Common myeloid progenitor, CD34-positive (primary cell): Measurements from ENCODE around the gene MYOM3.

Experiments
- CTCF ChIA-PET: fragments of 350-600 bp; sonication (Branson Sonifier 250); formaldehyde crosslinking; loops from one replicate; lab custom pipeline; 2021; ENCODE audit warnings: antibody characterized with exemption; lab: Charles Lee
- POLR2A ChIA-PET: fragments of 350-600 bp; sonication (Branson Sonifier 250); formaldehyde crosslinking; loops from one replicate; lab custom pipeline; 2021; ENCODE audit warnings: antibody characterized with exemption; lab: Charles Lee
- DNase-seq, 3 donors: peaks; one replicate each; pipeline versions ENCODE4 v3.0.0 to v3.0.0-alpha.2; 2013
- H3K27ac ChIP-seq, 2 experiments: 1 replicate in 1 of 2; 2 replicates in 1 of 2; pipeline ENCODE4 v1.7.0; 2013; ENCODE audit warnings: inconsistent platforms in 2 of 2, low read length in 2 of 2, mild to moderate bottlenecking in 2 of 2, low read depth in 1 of 2, moderate library complexity in 1 of 2; ENCODE audit not compliant: severe bottlenecking in 2 of 2, insufficient read depth in 1 of 2, poor library complexity in 1 of 2
- H3K27me3 ChIP-seq, 5 experiments: replicated peaks in 2 of 5; 1 replicate in 3 of 5; 2 replicates in 2 of 5; pipeline versions ENCODE4 v1.6.1 to v1.7.0; 2013; ENCODE audit warnings: low read length in 4 of 5, mild to moderate bottlenecking in 2 of 5, moderate library complexity in 2 of 5, inconsistent platforms in 1 of 5; ENCODE audit not compliant: insufficient read depth in 5 of 5, control insufficient read depth in 4 of 5
- H3K36me3 ChIP-seq, 4 experiments: 1 replicate in 2 of 4; 2 replicates in 2 of 4; pipeline versions ENCODE4 v1.6.1 to v1.7.0; 2013; ENCODE audit warnings: low read length in 3 of 4, control low read depth in 1 of 4, mild to moderate bottlenecking in 1 of 4; ENCODE audit not compliant: control insufficient read depth in 4 of 4, insufficient read depth in 4 of 4
- H3K4me1 ChIP-seq, 4 experiments: 1 replicate in 3 of 4; 2 replicates in 1 of 4; pipeline versions ENCODE4 v1.6.1 to v1.7.1; 2013; ENCODE audit warnings: low read length in 3 of 4, mild to moderate bottlenecking in 3 of 4, control low read depth in 1 of 4, inconsistent platforms in 1 of 4, moderate library complexity in 1 of 4; ENCODE audit not compliant: control insufficient read depth in 4 of 4, insufficient read depth in 4 of 4; ENCODE audit errors: control extremely low read depth in 1 of 4
- H3K4me3 ChIP-seq, 7 experiments: 1 replicate in 4 of 7; 2 replicates in 3 of 7; pipeline versions ENCODE4 v1.5.1 to v1.7.0; 2013; ENCODE audit warnings: mild to moderate bottlenecking in 7 of 7, low read length in 6 of 7, moderate library complexity in 6 of 7, inconsistent platforms in 2 of 7, low read depth in 2 of 7, control low read depth in 1 of 7; ENCODE audit not compliant: insufficient read depth in 4 of 7, control insufficient read depth in 1 of 7; ENCODE audit errors: extremely low read depth in 1 of 7
- H3K9me3 ChIP-seq, 5 experiments: 1 replicate in 4 of 5; 2 replicates in 1 of 5; pipeline versions ENCODE4 v1.6.1 to v1.7.1; 2013; ENCODE audit warnings: low read length in 4 of 5, mild to moderate bottlenecking in 2 of 5, inconsistent platforms in 1 of 5, low read depth in 1 of 5, moderate library complexity in 1 of 5; ENCODE audit not compliant: control insufficient read depth in 4 of 5, insufficient read depth in 2 of 5; ENCODE audit errors: control extremely low read depth in 1 of 5
- WGBS: methylation state at CpG from one replicate; pipeline ENCODE4 v1.1.5; 2013; ENCODE audit not compliant: insufficient coverage; 5-methylcytosine and 5-hydroxymethylcytosine counted together

MYOM3 gene

DNA sequence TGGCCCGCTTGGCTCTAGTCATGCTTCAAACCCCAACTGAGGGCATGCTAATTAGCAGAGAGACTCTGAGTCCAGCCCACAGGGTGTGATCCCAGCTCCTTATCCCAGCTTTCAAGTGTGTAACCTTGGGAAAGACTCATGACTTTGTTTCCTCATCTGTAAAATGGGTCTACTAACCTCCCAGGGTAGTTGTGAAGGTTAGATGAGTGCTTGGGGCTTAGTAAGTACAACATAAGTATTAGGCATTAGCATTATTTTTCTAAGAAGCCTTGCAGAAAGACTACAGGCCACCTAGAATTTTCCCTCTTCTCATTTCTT lies 2.8 kb downstream of the MYOM3 start:
- POLR2A ChIA-PET, result no interaction called here
- H3K27me3 ChIP-seq, result peaks cover 0 to 10% (median 2%) of the 10 kb centered on the region in 5 experiments
- no peak overlapping the region for H3K27ac ChIP-seq
- peaks cover 0 to 8% (median 7%) of the 10 kb centered on the region in 4 experiments for H3K4me1 ChIP-seq
- no peaks in the 10 kb centered on the region for H3K36me3 ChIP-seq
- DNase-seq, result no peak
- no peaks in the 10 kb centered on the region for H3K9me3 ChIP-seq
- CTCF ChIA-PET, result no interaction called here
- H3K4me3 ChIP-seq, result no peak overlapping the region
- 80% methylated on average over 1 of the region's 1 CpG for WGBS

DNA sequence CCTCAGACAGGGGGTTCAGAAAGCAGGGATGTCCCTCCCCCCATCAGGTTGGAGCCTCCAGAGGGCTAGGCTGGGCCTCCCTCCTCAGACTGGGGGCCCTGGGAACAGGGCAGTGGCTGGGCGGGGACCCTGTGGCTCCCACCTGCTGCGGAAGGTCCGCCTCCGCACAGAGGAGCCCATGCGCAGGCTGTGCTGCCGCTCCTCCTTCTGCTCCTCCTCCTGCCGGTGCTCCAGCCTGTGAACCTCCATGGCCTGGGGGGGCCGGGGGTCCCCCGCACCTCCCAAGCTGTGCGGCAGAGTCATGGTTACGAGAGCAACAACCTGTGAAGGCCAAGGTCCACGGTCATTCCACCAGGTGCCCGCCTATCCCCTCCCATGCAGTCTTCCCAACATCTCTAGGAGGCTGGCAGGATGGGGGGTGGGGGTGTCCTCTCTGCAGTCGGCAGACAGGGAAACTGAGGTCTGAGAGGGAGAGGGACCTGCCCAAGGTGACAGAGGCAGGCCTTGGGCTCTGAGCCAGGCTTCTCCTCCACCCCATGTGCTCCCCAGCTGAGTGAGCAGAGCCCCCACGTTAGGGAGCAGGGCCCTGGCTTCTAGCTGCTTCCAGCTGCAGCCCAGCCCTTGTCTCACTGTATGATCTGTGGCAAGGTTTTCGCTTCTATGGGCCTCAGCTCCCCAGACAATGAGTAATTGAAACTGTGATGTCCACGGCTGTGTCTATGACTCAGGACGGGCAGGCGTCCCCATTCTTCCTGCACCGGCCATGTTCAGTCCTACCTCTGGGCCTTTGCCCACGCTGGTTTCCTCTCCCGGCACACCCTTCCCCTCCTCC lies 3.4 kb downstream of the MYOM3 start:
- no peak overlapping the region for H3K27ac ChIP-seq
- POLR2A ChIA-PET, result no interaction called here
- H3K27me3 ChIP-seq, result peaks cover 0 to 8% (median 2%) of the 10 kb centered on the region in 5 experiments
- 86% methylated on average over 16 of the region's 22 CpGs for WGBS
- peaks cover 0 to 8% (median 7%) of the 10 kb centered on the region in 4 experiments for H3K4me1 ChIP-seq
- H3K36me3 ChIP-seq, result no peaks in the 10 kb centered on the region
- no peak overlapping the region for H3K4me3 ChIP-seq
- DNase-seq, result no peak
- CTCF ChIA-PET, result no interaction called here
- H3K9me3 ChIP-seq, result no peaks in the 10 kb centered on the region

DNA sequence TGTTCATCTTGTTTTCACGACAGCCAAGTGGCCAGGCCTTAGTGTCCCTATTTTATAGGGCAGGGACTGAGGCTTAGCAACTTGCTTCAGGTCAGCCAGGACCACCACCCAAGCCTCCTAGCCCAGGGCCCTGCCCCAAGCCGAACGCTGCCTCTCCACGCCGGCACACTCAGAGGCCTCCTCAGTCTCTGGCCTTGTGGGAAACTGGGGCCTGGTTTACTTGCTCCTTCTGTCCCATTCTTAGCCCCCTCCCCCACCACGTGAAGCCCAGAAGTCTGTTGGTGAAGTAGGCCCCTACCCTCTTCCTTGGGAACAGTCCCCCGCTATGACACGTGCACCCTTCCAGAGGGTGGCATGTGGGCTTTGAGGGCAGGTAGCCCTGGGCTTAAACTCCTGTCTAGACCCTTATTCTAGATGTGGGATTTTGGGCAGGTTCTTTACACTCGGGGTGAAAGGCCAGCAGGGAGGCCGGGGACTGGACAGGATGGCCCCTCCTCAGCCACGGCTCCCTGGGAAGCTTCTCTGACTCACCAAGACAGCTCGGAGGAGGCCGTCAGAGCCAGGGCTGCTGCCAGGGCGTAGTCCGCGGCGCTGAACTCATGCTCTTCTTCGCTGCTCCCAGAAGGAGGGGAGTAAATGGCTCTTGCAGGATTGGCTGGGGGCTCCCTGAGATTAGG lies 4.3 kb downstream of the MYOM3 start:
- H3K4me3 ChIP-seq, result no peak overlapping the region
- H3K36me3 ChIP-seq, result no peaks in the 10 kb centered on the region
- 94% methylated on average over 16 of the region's 18 CpGs for WGBS
- H3K27ac ChIP-seq, result no peak overlapping the region
- peaks cover 0 to 6% (median 2%) of the 10 kb centered on the region in 5 experiments for H3K27me3 ChIP-seq
- no peaks in the 10 kb centered on the region for H3K9me3 ChIP-seq
- no peak for DNase-seq
- ChIA-PET CTCF (no interaction called here), POLR2A (no interaction called here)
- H3K4me1 ChIP-seq, result peaks cover 0 to 6% (median 5%) of the 10 kb centered on the region in 4 experiments

DNA sequence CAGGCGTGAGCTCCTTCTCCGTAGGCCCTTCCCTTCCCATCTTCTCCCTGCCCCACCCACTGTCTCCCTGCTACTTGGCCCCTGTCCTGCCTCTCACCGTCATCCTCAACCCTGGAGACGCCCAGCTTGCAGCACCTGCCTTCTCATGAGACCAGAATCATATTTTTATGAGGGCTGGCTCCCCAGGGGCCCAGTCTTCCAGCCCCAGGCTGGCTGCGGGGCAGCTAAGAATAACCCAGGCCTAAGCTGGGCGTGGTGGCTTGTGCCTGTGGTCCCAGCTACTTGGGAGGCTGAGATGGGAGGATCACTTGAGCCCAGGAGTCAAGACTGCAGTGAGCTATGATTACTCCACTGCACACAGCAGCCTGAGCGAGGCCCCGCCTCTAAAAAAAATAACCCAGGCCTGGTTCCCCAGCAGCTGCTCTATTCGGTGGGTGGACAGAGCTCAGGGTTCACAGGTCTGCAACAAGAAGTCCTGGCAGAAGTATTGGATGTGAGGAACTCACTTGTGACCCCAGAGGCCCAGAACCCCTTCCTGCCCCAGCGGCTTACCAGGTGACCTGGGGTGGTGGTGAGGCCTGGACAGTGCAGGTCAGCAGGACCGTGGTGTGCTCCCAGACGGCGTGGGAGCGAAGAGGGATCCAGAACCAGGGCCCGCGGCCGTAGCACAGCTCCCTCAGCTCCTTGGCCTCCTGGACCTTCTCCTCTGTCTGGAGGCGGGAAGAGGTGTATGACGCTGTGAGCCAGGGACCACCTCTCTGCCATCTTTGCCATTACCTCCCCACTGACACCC lies 6.4 kb downstream of the MYOM3 start:
- Histone ChIP-seq H3K9me3 (no peaks in the 10 kb centered on the region), H3K27me3 (no peaks in the 10 kb centered on the region), H3K4me1 (no peaks in the 10 kb centered on the region), H3K36me3 (no peaks in the 10 kb centered on the region), H3K4me3 (no peak overlapping the region), H3K27ac (no peak overlapping the region)
- WGBS, result 94% methylated on average over 15 of the region's 19 CpGs
- ChIA-PET POLR2A (no interaction called here), CTCF (interaction anchor here (1.3 kb wide), 1 partner anchor 9 kb away, joined by 4 read pairs; no protein-coding TSS in a partner anchor)
- DNase-seq, result no peak

DNA sequence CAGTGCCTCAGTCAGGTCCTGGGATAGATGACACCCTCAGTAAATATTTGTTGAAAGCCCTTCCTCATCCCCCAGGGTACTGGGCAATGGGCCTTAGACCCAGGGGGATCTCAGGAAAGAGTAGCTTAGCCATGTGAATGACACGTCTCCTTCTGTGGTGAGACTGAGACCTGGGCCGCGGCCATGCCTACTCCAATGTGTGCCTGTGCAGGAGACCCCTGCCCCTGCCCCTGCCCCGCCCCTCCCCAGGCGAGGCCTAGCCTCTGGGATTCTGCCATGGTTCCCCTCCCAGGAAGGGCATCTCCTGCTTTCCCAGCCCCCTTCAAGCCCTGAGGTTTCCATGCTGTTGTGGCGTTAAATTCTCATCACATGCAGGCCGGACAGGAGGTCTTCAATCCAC lies 7.1 kb downstream of the MYOM3 start:
- 96% methylated on average over 7 of the region's 7 CpGs for WGBS
- H3K4me1 ChIP-seq, result no peaks in the 10 kb centered on the region

DNA sequence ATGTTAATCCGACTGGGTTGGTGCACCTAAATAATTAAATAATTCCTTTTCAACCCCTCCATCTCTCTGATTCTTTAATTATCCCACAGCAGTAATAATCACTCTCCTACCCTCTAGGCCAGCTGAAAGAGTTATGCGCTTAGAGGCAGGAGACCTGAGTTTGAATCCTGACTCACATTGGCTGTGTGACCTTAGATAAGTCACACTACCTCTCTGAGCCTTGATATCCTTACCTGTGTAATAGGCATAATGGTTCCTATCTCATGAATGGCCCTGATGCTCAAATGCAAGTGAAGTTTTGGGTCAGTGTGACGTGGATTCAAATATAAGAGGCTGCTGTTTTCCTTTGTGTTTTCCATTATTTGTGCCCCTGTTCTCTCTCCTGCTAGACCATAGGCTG lies 8.1 kb downstream of the MYOM3 start:
- Histone ChIP-seq H3K27ac (no peak overlapping the region), H3K27me3 (no peaks in the 10 kb centered on the region), H3K4me3 (no peak overlapping the region), H3K36me3 (no peaks in the 10 kb centered on the region), H3K4me1 (no peaks in the 10 kb centered on the region), H3K9me3 (no peaks in the 10 kb centered on the region)
- CTCF ChIA-PET, result interaction anchor here (1.1 kb wide), 1 partner anchor 33 kb away, joined by 3 read pairs; no protein-coding TSS in a partner anchor
- 93% methylated on average over 3 of the region's 3 CpGs for WGBS
- POLR2A ChIA-PET, result no interaction called here
- no peak for DNase-seq

More for the DNA sequence above, 7.1 kb downstream of the MYOM3 start:
- H3K36me3 ChIP-seq, result no peaks in the 10 kb centered on the region
- no peak for DNase-seq
- no peaks in the 10 kb centered on the region for H3K9me3 ChIP-seq
- no peak overlapping the region for H3K4me3 ChIP-seq
- ChIA-PET POLR2A (no interaction called here), CTCF (interaction anchor here (1.3 kb wide), 1 partner anchor 10 kb away, joined by 4 read pairs; no protein-coding TSS in a partner anchor)
- H3K27me3 ChIP-seq, result no peaks in the 10 kb centered on the region
- H3K27ac ChIP-seq, result no peak overlapping the region
